GM12878 (cell line): ENCODE results near the gene NHSL1. TPM values are rescaled to one million over a fixed set of nuclear protein-coding genes. Genes with fewer than 3 reads are reported as not detected.

Experiments used
- CHD1 ChIP-seq: IDR thresholded peaks from 2 replicates; pipeline ENCODE4 v1.6.1; 2012; ENCODE audit warnings: low read depth, low read length, improper control_type of control experiment
- KAT2A ChIP-seq: conservative IDR thresholded peaks from 2 replicates; pipeline ENCODE4 v1.6.1; 2011; ENCODE audit warnings: low read depth, low read length; ENCODE audit not compliant: control insufficient read depth
- NR2C2 ChIP-seq: IDR thresholded peaks from 2 replicates; pipeline ENCODE4 v1.6.1; 2011; ENCODE audit warnings: borderline replicate concordance, low read depth; ENCODE audit not compliant: control insufficient read depth, insufficient read length
- RAD21 ChIP-seq: IDR thresholded peaks from 2 replicates; pipeline ENCODE4 v1.6.1; 2011; ENCODE audit warnings: mild to moderate bottlenecking, low read depth, low read length, moderate library complexity; ENCODE audit not compliant: insufficient read depth
- RFX5 ChIP-seq: IDR thresholded peaks from 2 replicates; pipeline ENCODE4 v1.6.1; 2011; ENCODE audit warnings: low read depth, low read length, improper control_type of control experiment
- RUNX3 ChIP-seq: IDR thresholded peaks from 2 replicates; pipeline ENCODE4 v1.6.1; 2012; ENCODE audit warnings: low read length, inconsistent platforms
- SIX5 ChIP-seq: IDR thresholded peaks from 2 replicates; pipeline ENCODE4 v1.6.1; 2011; ENCODE audit warnings: mild to moderate bottlenecking, low read depth, low read length, moderate library complexity; ENCODE audit not compliant: severe bottlenecking
- TCF12 ChIP-seq: IDR thresholded peaks from 2 replicates; pipeline ENCODE4 v1.6.1; 2011; ENCODE audit warnings: low read depth, mild to moderate bottlenecking, low read length
- TCF3 ChIP-seq: IDR thresholded peaks from 2 replicates; pipeline ENCODE4 v1.6.1; 2012; ENCODE audit warnings: low read depth, mild to moderate bottlenecking, low read length, borderline replicate concordance; ENCODE audit not compliant: insufficient read depth
- WRNIP1 ChIP-seq: IDR thresholded peaks from 2 replicates; pipeline ENCODE4 v1.6.1; 2011; ENCODE audit warnings: low read depth, low read length, improper control_type of control experiment, borderline replicate concordance
- polyA plus RNA-seq, 11 experiments: library from polyadenylated mRNA; depleted of rRNA in 4 of 11; unstranded in 6 of 11; stranded (reverse) in 5 of 11; fragments of >200 nt; fragmentation: Nextera tagmentation in 4 of 11; fragmentation: Illumina TruSeq in 1 of 11; extraction: Ambion mirVana in 4 of 11; extraction: Trizol in 1 of 11; gene quantifications; 1 replicate in 1 of 11; 2 replicates in 10 of 11; pipeline versions ENCODE4 v1.2.1 to v1.2.3, GENCODE V29; 2011 to 2016; ENCODE audit warnings: inconsistent platforms in 2 of 11, missing spikeins in 2 of 11, low read depth in 1 of 11
- total RNA-seq, 4 experiments: library from RNA; depleted of rRNA in 3 of 4; stranded (reverse); fragments of >200 nt in 3 of 4; fragmentation: Illumina TruSeq in 1 of 4; extraction: Trizol in 1 of 4; gene quantifications; 2 replicates each; pipeline versions ENCODE4 v1.2.1 to v1.2.3, GENCODE V29; 2013 to 2021
- TF ChIP-seq, protein P1 (sequence below): IDR thresholded peaks from 2 replicates; pipeline ENCODE4 v1.6.1; 2012; ENCODE audit warnings: low read depth, low read length, improper control_type of control experiment
- TF ChIP-seq, protein P2 (sequence below): IDR thresholded peaks from 2 replicates; pipeline ENCODE4 v1.6.1; 2011; ENCODE audit warnings: mild to moderate bottlenecking, low read depth, low read length, moderate library complexity; ENCODE audit not compliant: insufficient replicate concordance
- TF ChIP-seq, protein P3 (sequence below): IDR thresholded peaks from 2 replicates; pipeline ENCODE4 v1.6.1; 2012; ENCODE audit warnings: low read length, inconsistent platforms
- TF ChIP-seq, protein P4 (sequence below): IDR thresholded peaks from 2 replicates; pipeline ENCODE4 v1.6.1; 2012; ENCODE audit warnings: improper control_type of control experiment, low read depth, low read length; ENCODE audit not compliant: insufficient replicate concordance

NHSL1 gene
- total and polyA plus RNA-seq, 10 of the 15 experiments (the other 5 are each of a cell fraction or from before 2014, with no cell fraction given), result 0.26 to 14.1 (median 0.90) TPM

DNA sequence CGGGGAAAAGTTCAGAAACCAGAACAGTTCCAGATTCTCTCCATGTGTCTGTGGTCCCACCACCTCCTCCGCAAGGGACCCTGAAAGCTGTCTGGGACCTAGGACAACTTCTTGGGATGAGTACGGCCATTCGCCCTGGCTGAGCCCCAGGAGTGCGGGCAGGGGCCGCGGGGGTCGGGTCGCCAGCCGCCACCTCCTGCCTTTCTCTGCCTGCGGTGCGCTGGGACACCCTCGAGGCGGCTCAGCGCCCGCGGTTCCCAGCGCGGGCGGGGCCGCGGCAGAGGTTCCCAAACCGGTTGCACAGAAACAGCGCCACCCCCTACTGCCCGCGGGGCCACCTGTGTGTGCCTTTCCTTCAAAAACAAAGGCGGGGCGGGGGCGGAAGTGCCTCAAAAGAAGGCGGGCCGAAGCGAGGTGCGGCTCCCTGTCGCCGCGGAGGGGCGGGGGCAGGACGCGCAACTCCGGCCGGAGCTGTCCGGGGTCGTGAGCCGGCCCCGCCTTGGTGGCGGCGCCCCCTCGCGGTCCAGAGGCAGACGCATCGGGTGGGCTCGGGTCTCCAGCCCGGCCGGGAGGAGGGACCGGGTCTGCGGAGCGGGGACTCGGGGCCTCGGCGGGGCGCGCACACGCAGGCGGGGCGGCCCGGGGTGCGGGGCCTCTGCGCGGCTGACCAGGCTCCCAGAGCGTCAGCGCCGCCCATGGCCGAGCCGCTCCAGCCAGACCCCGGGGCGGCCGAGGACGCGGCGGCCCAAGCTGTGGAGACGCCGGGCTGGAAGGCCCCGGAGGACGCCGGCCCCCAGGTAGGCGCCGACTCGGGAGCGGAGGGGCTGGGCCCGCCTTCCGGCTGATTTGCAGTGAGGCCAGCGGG, 95.3 kb downstream of the NHSL1 start, which contains the start of gene HEBP2 (continued):
- TF ChIP-seq RUNX3 (0 out of 2 replicates have a peak, but pooled peaks have one; percentile 41), WRNIP1 (no peak), TCF3 (peak; percentile 81; the same call in 1 of the 2 replicates), NR2C2 (no peak), SIX5 (no peak), CHD1 (0 out of 2 replicates have a peak, but pooled peaks have one; percentile 40), TCF12 (peak; percentile 78; the same call in 1 of the 2 replicates), KAT2A (no peak), RFX5 (no peak), RAD21 (peak; percentile 34; the same call in 1 of the 2 replicates)
- TF ChIP-seq, protein P1, sequence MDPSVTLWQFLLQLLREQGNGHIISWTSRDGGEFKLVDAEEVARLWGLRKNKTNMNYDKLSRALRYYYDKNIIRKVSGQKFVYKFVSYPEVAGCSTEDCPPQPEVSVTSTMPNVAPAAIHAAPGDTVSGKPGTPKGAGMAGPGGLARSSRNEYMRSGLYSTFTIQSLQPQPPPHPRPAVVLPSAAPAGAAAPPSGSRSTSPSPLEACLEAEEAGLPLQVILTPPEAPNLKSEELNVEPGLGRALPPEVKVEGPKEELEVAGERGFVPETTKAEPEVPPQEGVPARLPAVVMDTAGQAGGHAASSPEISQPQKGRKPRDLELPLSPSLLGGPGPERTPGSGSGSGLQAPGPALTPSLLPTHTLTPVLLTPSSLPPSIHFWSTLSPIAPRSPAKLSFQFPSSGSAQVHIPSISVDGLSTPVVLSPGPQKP, result peak; percentile 45; the same call in 1 of the 2 replicates
- TF ChIP-seq, protein P2, sequence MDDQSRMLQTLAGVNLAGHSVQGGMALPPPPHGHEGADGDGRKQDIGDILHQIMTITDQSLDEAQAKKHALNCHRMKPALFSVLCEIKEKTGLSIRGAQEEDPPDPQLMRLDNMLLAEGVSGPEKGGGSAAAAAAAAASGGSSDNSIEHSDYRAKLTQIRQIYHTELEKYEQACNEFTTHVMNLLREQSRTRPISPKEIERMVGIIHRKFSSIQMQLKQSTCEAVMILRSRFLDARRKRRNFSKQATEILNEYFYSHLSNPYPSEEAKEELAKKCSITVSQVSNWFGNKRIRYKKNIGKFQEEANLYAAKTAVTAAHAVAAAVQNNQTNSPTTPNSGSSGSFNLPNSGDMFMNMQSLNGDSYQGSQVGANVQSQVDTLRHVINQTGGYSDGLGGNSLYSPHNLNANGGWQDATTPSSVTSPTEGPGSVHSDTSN, result no peak
- TF ChIP-seq, protein P3, sequence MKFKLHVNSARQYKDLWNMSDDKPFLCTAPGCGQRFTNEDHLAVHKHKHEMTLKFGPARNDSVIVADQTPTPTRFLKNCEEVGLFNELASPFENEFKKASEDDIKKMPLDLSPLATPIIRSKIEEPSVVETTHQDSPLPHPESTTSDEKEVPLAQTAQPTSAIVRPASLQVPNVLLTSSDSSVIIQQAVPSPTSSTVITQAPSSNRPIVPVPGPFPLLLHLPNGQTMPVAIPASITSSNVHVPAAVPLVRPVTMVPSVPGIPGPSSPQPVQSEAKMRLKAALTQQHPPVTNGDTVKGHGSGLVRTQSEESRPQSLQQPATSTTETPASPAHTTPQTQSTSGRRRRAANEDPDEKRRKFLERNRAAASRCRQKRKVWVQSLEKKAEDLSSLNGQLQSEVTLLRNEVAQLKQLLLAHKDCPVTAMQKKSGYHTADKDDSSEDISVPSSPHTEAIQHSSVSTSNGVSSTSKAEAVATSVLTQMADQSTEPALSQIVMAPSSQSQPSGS, result no peak
- TF ChIP-seq, protein P4, sequence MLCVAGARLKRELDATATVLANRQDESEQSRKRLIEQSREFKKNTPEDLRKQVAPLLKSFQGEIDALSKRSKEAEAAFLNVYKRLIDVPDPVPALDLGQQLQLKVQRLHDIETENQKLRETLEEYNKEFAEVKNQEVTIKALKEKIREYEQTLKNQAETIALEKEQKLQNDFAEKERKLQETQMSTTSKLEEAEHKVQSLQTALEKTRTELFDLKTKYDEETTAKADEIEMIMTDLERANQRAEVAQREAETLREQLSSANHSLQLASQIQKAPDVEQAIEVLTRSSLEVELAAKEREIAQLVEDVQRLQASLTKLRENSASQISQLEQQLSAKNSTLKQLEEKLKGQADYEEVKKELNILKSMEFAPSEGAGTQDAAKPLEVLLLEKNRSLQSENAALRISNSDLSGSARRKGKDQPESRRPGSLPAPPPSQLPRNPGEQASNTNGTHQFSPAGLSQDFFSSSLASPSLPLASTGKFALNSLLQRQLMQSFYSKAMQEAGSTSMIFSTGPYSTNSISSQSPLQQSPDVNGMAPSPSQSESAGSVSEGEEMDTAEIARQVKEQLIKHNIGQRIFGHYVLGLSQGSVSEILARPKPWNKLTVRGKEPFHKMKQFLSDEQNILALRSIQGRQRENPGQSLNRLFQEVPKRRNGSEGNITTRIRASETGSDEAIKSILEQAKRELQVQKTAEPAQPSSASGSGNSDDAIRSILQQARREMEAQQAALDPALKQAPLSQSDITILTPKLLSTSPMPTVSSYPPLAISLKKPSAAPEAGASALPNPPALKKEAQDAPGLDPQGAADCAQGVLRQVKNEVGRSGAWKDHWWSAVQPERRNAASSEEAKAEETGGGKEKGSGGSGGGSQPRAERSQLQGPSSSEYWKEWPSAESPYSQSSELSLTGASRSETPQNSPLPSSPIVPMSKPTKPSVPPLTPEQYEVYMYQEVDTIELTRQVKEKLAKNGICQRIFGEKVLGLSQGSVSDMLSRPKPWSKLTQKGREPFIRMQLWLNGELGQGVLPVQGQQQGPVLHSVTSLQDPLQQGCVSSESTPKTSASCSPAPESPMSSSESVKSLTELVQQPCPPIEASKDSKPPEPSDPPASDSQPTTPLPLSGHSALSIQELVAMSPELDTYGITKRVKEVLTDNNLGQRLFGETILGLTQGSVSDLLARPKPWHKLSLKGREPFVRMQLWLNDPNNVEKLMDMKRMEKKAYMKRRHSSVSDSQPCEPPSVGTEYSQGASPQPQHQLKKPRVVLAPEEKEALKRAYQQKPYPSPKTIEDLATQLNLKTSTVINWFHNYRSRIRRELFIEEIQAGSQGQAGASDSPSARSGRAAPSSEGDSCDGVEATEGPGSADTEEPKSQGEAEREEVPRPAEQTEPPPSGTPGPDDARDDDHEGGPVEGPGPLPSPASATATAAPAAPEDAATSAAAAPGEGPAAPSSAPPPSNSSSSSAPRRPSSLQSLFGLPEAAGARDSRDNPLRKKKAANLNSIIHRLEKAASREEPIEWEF, result no peak
